ENCODE measurements around the gene CD200. TPM values are rescaled to one million over a fixed set of nuclear protein-coding genes. Genes with fewer than 3 reads are reported as not detected.

Gene CD200
- total and polyA plus RNA-seq, 4 donors = 0.10 to 0.28 (median 0.20) TPM

- DNase-seq (ENCODE audit: low spot score) = no peak
- H3K36me3 ChIP-seq (ENCODE audit: control insufficient read depth in 4 of 4, insufficient read depth in 3 of 4, low read depth in 1 of 4, low read length in 3 of 4) = no peaks in the 10 kb centered on the region
- H3K4me3 ChIP-seq (ENCODE audit: low read depth in 1 of 3, low read length in 3 of 3) = no peak overlapping the region
- no peak for TF ChIP-seq REST (IDR thresholded peaks at IDR 0.05)
- TF ChIP-seq, protein P1, sequence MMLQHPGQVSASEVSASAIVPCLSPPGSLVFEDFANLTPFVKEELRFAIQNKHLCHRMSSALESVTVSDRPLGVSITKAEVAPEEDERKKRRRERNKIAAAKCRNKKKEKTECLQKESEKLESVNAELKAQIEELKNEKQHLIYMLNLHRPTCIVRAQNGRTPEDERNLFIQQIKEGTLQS (IDR thresholded peaks at IDR 0.05) = no peak
- no peak for TF ChIP-seq EGR1 (IDR thresholded peaks at IDR 0.05; ENCODE audit: low read depth in 2 of 2)
- no peak for TF ChIP-seq HNF4A (conservative IDR thresholded peaks at IDR 0.05)
- WGBS = 75% methylated on average over 12 of the region's 12 CpGs
- no peak overlapping the region for H3K27ac ChIP-seq (ENCODE audit: low read depth in 1 of 2, low read length in 2 of 2)
- H3K9me3 ChIP-seq (ENCODE audit: control insufficient read depth in 4 of 4, low read length in 3 of 4) = no peaks in the 10 kb centered on the region
- peaks cover 0 to 2% (median 0%) of the 10 kb centered on the region in 4 donors for H3K4me1 ChIP-seq (ENCODE audit: control insufficient read depth in 4 of 4, insufficient read depth in 4 of 4, low read length in 3 of 4)
- H3K27me3 ChIP-seq (ENCODE audit: control insufficient read depth in 4 of 4, insufficient read depth in 4 of 4, low read length in 3 of 4) = no peaks in the 10 kb centered on the region
- no peak overlapping the region for H3K9ac ChIP-seq (ENCODE audit: low read depth in 1 of 2, low read length in 2 of 2)
Measured at GRCh38 chr3:112357930-112358780, 25.2 kb downstream of the CD200 start.

GRCh38 chr3:112360561-112360960, 27.6 kb downstream of the CD200 start:
- H3K27me3 ChIP-seq (ENCODE audit: control insufficient read depth in 4 of 4, insufficient read depth in 4 of 4, low read length in 3 of 4) = no peaks in the 10 kb centered on the region
- H3K4me3 ChIP-seq (ENCODE audit: low read depth in 1 of 3, low read length in 3 of 3) = no peak overlapping the region
- DNase-seq (ENCODE audit: low spot score) = no peak
- peaks cover 0 to 1% (median 0%) of the 10 kb centered on the region in 4 donors for H3K4me1 ChIP-seq (ENCODE audit: control insufficient read depth in 4 of 4, insufficient read depth in 4 of 4, low read length in 3 of 4)
- no peak overlapping the region for H3K27ac ChIP-seq (ENCODE audit: low read depth in 1 of 2, low read length in 2 of 2)
- no peak for TF ChIP-seq HNF4G (IDR thresholded peaks at IDR 0.05)
- no peak for TF ChIP-seq FOXA1 (IDR thresholded peaks at IDR 0.05)
- TF ChIP-seq EGR1 (IDR thresholded peaks at IDR 0.05; ENCODE audit: low read depth in 2 of 2) = no peak
- TF ChIP-seq FOXA2 (IDR thresholded peaks at IDR 0.05) = no peak
- no peak for TF ChIP-seq JUND (IDR thresholded peaks at IDR 0.05)
- no peak for TF ChIP-seq NR2F2 (IDR thresholded peaks at IDR 0.05)
- no peak for TF ChIP-seq RAD21 (IDR thresholded peaks at IDR 0.05)
- no peak for TF ChIP-seq RXRA (IDR thresholded peaks at IDR 0.05)
- no peak for TF ChIP-seq TAF1 (conservative IDR thresholded peaks at IDR 0.05)
- no peak overlapping the region for H3K9ac ChIP-seq (ENCODE audit: low read depth in 1 of 2, low read length in 2 of 2)
- no peaks in the 10 kb centered on the region for H3K9me3 ChIP-seq (ENCODE audit: control insufficient read depth in 4 of 4, low read length in 3 of 4)
- WGBS = 78% methylated on average over 2 of the region's 2 CpGs
- no peaks in the 10 kb centered on the region for H3K36me3 ChIP-seq (ENCODE audit: control insufficient read depth in 4 of 4, insufficient read depth in 3 of 4, low read depth in 1 of 4, low read length in 3 of 4)

GRCh38 chr3:112362221-112362620, 29.3 kb downstream of the CD200 start:
- H3K4me1 ChIP-seq (ENCODE audit: control insufficient read depth in 4 of 4, insufficient read depth in 4 of 4, low read length in 3 of 4) = peaks cover 0 to 3% (median 0%) of the 10 kb centered on the region in 4 donors
- no peak overlapping the region for H3K4me3 ChIP-seq (ENCODE audit: low read depth in 1 of 3, low read length in 3 of 3)
- WGBS = 87% methylated on average over 2 of the region's 2 CpGs
- H3K36me3 ChIP-seq (ENCODE audit: control insufficient read depth in 4 of 4, insufficient read depth in 3 of 4, low read depth in 1 of 4, low read length in 3 of 4) = no peaks in the 10 kb centered on the region
- no peak overlapping the region for H3K27ac ChIP-seq (ENCODE audit: low read depth in 1 of 2, low read length in 2 of 2)
- H3K9me3 ChIP-seq (ENCODE audit: control insufficient read depth in 4 of 4, low read length in 3 of 4) = no peaks in the 10 kb centered on the region
- H3K9ac ChIP-seq (ENCODE audit: low read depth in 1 of 2, low read length in 2 of 2) = no peak overlapping the region
- H3K27me3 ChIP-seq (ENCODE audit: control insufficient read depth in 4 of 4, insufficient read depth in 4 of 4, low read length in 3 of 4) = no peaks in the 10 kb centered on the region
- TF ChIP-seq REST (IDR thresholded peaks at IDR 0.05) (no peak), JUND (IDR thresholded peaks at IDR 0.05) (no peak), MAX (IDR thresholded peaks at IDR 0.05) (no peak), NR2F2 (IDR thresholded peaks at IDR 0.05) (no peak)
- DNase-seq (ENCODE audit: low spot score) = no peak
